Keratinocyte (primary cell): ENCODE data around the gene NEK6. TPM values are rescaled to one million over a fixed set of nuclear protein-coding genes. Genes with fewer than 3 reads are reported as not detected.

Source experiments
- DNase-seq: peaks from one replicate; pipeline ENCODE4 v3.0.0-alpha.2; 2011; ENCODE audit warnings: low read depth, missing footprints, low spot score
- FAIRE-seq: peaks from 2 replicates; lab custom pipeline; 2011; peaks lifted over from hg19 to GRCh38; lab: Jason Lieb, UNC
- H2AFZ ChIP-seq: 2 replicates; pipeline ENCODE4 v1.6.0; 2012; ENCODE audit warnings: low read length, control low read depth, inconsistent platforms; ENCODE audit not compliant: control insufficient read depth
- H3K27ac ChIP-seq: 2 replicates; pipeline ENCODE4 v1.5.1; 2011; ENCODE audit warnings: low read length; ENCODE audit not compliant: control insufficient read depth, insufficient read depth
- H3K27me3 ChIP-seq: 3 replicates; pipeline ENCODE4 v1.6.0; 2011; ENCODE audit warnings: low read length; ENCODE audit not compliant: control insufficient read depth, insufficient read depth; ENCODE audit errors: extremely low read depth
- H3K36me3 ChIP-seq, 2 experiments: 2 replicates in 1 of 2; 3 replicates in 1 of 2; pipeline ENCODE4 v1.5.1; 2011; ENCODE audit warnings: low read length in 2 of 2, mild to moderate bottlenecking in 1 of 2; ENCODE audit not compliant: control insufficient read depth in 2 of 2, insufficient read depth in 2 of 2; ENCODE audit errors: extremely low read depth in 1 of 2
- H3K4me1 ChIP-seq: 3 replicates; pipeline ENCODE4 v1.5.1; 2011; ENCODE audit warnings: low read length; ENCODE audit not compliant: control insufficient read depth, insufficient read depth; ENCODE audit errors: extremely low read depth
- H3K4me2 ChIP-seq: 3 replicates; pipeline ENCODE4 v1.6.0; 2011; ENCODE audit warnings: low read depth, low read length; ENCODE audit not compliant: control insufficient read depth, insufficient read depth; ENCODE audit errors: extremely low read depth
- H3K4me3 ChIP-seq, 3 experiments: fragments of 200-600 bp in 1 of 3; sonication (generic) in 1 of 3; 2 replicates in 2 of 3; 3 replicates in 1 of 3; pipeline ENCODE4 v1.5.1; 2011 to 2016; ENCODE audit warnings: low read length in 3 of 3, mild to moderate bottlenecking in 3 of 3, control low read depth in 2 of 3, inconsistent platforms in 1 of 3, low read depth in 1 of 3, mixed read lengths in 1 of 3, mixed run types in 1 of 3, moderate library complexity in 1 of 3; ENCODE audit not compliant: control insufficient read depth in 2 of 3, insufficient read depth in 2 of 3; ENCODE audit errors: extremely low read depth in 1 of 3
- H3K79me2 ChIP-seq: 2 replicates; pipeline ENCODE4 v1.6.0; 2012; ENCODE audit warnings: low read length; ENCODE audit not compliant: control insufficient read depth, insufficient read depth
- H3K9ac ChIP-seq: 3 replicates; pipeline ENCODE4 v1.6.0; 2011; ENCODE audit warnings: low read length; ENCODE audit not compliant: control insufficient read depth, insufficient read depth; ENCODE audit errors: extremely low read depth
- H3K9me1 ChIP-seq: 3 replicates; pipeline ENCODE4 v1.6.0; 2011; ENCODE audit warnings: low read length; ENCODE audit not compliant: control insufficient read depth, insufficient read depth; ENCODE audit errors: extremely low read depth
- H3K9me3 ChIP-seq: 2 replicates; pipeline ENCODE4 v1.5.1; 2012; ENCODE audit warnings: low read depth, low read length; ENCODE audit not compliant: control insufficient read depth
- H4K20me1 ChIP-seq: 3 replicates; pipeline ENCODE4 v1.6.0; 2011; ENCODE audit warnings: low read length; ENCODE audit not compliant: control insufficient read depth, insufficient read depth; ENCODE audit errors: extremely low read depth
- CTCF ChIP-seq, 3 experiments: IDR thresholded peaks in 1 of 3; conservative IDR thresholded peaks in 1 of 3; optimal IDR thresholded peaks in 1 of 3; 2 replicates in 2 of 3; 3 replicates in 1 of 3; pipeline versions ENCODE3 to v1.5.1; 2011; ENCODE audit warnings: low read length in 3 of 3, mild to moderate bottlenecking in 3 of 3, moderate library complexity in 2 of 3, control low read depth in 1 of 3, inconsistent platforms in 1 of 3; ENCODE audit not compliant: insufficient read depth in 2 of 3; ENCODE audit errors: extremely low read depth in 1 of 3
- EZH2 ChIP-seq: IDR thresholded peaks from one replicate; pipeline ENCODE4 v1.6.1; 2012; ENCODE audit warnings: inconsistent platforms, mild to moderate bottlenecking, low read length, moderate library complexity
- dilution Hi-C: fragments of 300-500 bp; cut with MboI; formaldehyde crosslinking; loops from one replicate; pipeline ENCODE4 v1.7.0; 2020; ENCODE audit warnings: low sequenced_read_pairs; ENCODE audit not compliant: extremely low pct_ligation_motif_present
- polyA plus RNA-seq, 5 experiments: library from polyadenylated mRNA; depleted of rRNA in 3 of 5; stranded (reverse) in 3 of 5; stranded (forward) in 1 of 5; unstranded in 1 of 5; fragments of >200 nt; gene quantifications; 1 replicate in 1 of 5; 2 replicates in 3 of 5; 3 replicates in 1 of 5; pipeline versions ENCODE4 v1.2.1 to v1.2.3, GENCODE V29; 2011 to 2012; ENCODE audit warnings: missing spikeins in 2 of 5, low read depth in 1 of 5, low replicate concordance in 1 of 5

NEK6 gene
- polyA plus RNA-seq, 1 donor (not counting 4 experiments of a cell fraction or from before 2014, with no cell fraction given) = 56.4 TPM

GRCh38 chr9:124256517-124257069 lies 1.2 kb upstream of the NEK6 start:
- H3K4me2 ChIP-seq = no peak overlapping the region
- dilution Hi-C loops = no loop called here
- no peak overlapping the region for H3K4me3 ChIP-seq
- peaks cover 6% of the 10 kb centered on the region for H4K20me1 ChIP-seq
- H3K9ac ChIP-seq = no peak overlapping the region
- peak; percentile 71 for FAIRE-seq
- H3K36me3 ChIP-seq = no peaks in the 10 kb centered on the region
- H3K4me1 ChIP-seq = peaks cover 39% of the 10 kb centered on the region
- DNase-seq = peak; percentile 41
- no peaks in the 10 kb centered on the region for H3K27me3 ChIP-seq
- H3K9me1 ChIP-seq = peaks cover 7% of the 10 kb centered on the region
- H3K79me2 ChIP-seq = peaks cover 28% of the 10 kb centered on the region
- no peaks in the 10 kb centered on the region for H3K9me3 ChIP-seq
- H3K27ac ChIP-seq = no peak overlapping the region
- no peak overlapping the region for H2AFZ ChIP-seq
- TF ChIP-seq CTCF (optimal IDR thresholded peaks at IDR 0.05 in 1 of 3, IDR thresholded peaks at IDR 0.05 in 1 of 3, conservative IDR thresholded peaks at IDR 0.05 in 1 of 3; ENCODE audit: extremely low read depth in 1 of 3, insufficient read depth in 2 of 3, low read length in 3 of 3) (no peak), EZH2 (no peak)

DNA sequence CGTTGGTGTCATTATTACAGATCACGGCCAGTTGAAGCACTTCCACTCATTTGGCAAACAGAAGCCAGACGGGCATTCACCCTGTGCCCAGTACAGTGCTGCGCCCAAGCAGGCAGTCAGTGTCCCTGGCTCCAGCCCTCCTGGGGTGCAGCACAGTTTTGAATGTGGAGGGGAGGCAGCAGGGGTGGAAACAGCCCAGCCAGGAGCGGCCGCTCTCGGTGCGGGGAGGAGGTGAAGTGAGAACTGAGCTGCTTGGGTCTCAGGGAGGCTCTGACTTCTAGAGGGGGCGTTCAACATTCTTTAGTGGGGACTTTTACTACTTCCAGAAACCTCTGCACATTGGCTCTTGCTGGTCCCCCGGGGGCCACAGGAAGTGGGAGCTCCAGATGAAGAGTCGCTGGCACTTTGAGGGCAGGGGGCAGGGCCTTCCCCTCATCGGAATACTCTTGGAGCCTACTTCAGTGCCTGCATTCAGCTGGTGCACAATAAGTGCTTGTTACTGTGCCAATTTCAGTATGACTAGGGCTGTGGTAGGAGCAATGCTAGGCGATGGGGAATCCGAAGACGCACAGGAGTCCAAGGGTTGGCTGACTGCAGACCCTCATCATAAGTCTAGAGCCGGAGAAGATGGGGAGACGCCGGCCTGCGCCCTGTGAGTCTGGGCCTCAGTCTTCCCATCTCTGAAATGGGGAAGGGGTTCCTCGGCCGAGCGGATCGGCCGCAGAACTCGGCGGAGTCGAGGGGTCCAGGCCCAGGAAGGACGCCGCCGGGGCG lies 492 bp upstream of the NEK6 start:
- Histone ChIP-seq H2AFZ (no peak overlapping the region), H3K9me1 (peaks cover 7% of the 10 kb centered on the region), H3K27ac (no peak overlapping the region), H3K79me2 (peaks cover 35% of the 10 kb centered on the region), H4K20me1 (peaks cover 8% of the 10 kb centered on the region), H3K9ac (peak overlapping the region; percentile 11), H3K27me3 (no peaks in the 10 kb centered on the region), H3K4me2 (no peak overlapping the region), H3K4me1 (peaks cover 34% of the 10 kb centered on the region), H3K4me3 (peak overlapping the region in 1 of 3 experiments; percentile 29), H3K36me3 (no peaks in the 10 kb centered on the region), H3K9me3 (no peaks in the 10 kb centered on the region)
- TF ChIP-seq EZH2 (no peak), CTCF (optimal IDR thresholded peaks at IDR 0.05 in 1 of 3, IDR thresholded peaks at IDR 0.05 in 1 of 3, conservative IDR thresholded peaks at IDR 0.05 in 1 of 3; ENCODE audit: extremely low read depth in 1 of 3, insufficient read depth in 2 of 3, low read length in 3 of 3) (no peak)
- dilution Hi-C loops = no loop called here
- FAIRE-seq (no peak), DNase-seq (no peak)
